ENCODE results near the gene DEK.

Gene DEK

GRCh38 chr6:18241208-18242038, 22.9 kb downstream of the DEK start:
- Histone ChIP-seq H3F3A (ENCODE audit: control insufficient read depth, insufficient read depth) (peaks cover 12% of the 10 kb centered on the region; the same call in 1 of the 2 replicates), H3K27ac (ENCODE audit: low read depth, low read length) (no peak overlapping the region), H3K4me1 (ENCODE audit: control insufficient read depth, low read length) (no peaks in the 10 kb centered on the region), H3K27me3 (ENCODE audit: control insufficient read depth, low read length) (no peaks in the 10 kb centered on the region), H3K4me2 (ENCODE audit: low read length) (no peak overlapping the region), H3K9me2 (replicated peaks; ENCODE audit: control insufficient read depth, low read length) (no peaks in the 10 kb centered on the region), H3K9me3 (ENCODE audit: control insufficient read depth, insufficient read depth, low read length) (no peaks in the 10 kb centered on the region), H4K20me1 (ENCODE audit: control insufficient read depth, insufficient read depth, low read depth, low read length) (0 out of 2 replicates have a peak, but pooled peaks cover 6% of the 10 kb centered on the region), H3K4me3 (ENCODE audit: low read length) (no peak overlapping the region), H3K79me2 (ENCODE audit: control insufficient read depth, low read length) (peaks cover 100% of the 10 kb centered on the region), H3K36me3 (ENCODE audit: control insufficient read depth, low read length) (peaks cover 100% of the 10 kb centered on the region)
- TF ChIP-seq, protein P1, sequence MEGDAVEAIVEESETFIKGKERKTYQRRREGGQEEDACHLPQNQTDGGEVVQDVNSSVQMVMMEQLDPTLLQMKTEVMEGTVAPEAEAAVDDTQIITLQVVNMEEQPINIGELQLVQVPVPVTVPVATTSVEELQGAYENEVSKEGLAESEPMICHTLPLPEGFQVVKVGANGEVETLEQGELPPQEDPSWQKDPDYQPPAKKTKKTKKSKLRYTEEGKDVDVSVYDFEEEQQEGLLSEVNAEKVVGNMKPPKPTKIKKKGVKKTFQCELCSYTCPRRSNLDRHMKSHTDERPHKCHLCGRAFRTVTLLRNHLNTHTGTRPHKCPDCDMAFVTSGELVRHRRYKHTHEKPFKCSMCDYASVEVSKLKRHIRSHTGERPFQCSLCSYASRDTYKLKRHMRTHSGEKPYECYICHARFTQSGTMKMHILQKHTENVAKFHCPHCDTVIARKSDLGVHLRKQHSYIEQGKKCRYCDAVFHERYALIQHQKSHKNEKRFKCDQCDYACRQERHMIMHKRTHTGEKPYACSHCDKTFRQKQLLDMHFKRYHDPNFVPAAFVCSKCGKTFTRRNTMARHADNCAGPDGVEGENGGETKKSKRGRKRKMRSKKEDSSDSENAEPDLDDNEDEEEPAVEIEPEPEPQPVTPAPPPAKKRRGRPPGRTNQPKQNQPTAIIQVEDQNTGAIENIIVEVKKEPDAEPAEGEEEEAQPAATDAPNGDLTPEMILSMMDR (IDR thresholded peaks at IDR 0.05; ENCODE audit: low read depth, low read length, poor library complexity, severe bottlenecking), result no peak
- TF ChIP-seq EZH2phosphoT487 (IDR thresholded peaks at IDR 0.05; ENCODE audit: borderline replicate concordance, low read length), result no peak

DNA sequence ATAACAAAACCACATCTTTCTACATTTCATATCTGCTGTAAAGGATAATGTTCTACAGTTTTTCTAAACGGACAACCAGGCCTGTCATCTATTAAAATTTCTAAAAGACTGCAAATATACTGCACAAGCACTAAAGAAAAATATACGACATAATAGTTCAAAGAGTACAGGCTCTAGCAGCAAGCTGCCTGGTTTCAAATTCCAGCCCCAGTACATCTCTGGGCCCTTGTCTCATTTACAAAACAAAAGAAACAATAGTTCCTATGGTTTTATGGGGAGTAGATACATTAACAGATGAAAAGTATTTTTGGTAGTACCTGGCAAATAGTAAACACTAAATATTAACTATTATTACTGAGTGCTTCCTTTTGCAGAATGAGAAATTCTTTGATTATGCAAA, 24.1 kb downstream of the DEK start:
- TF ChIP-seq, protein P1 (IDR thresholded peaks at IDR 0.05; ENCODE audit: low read depth, low read length, poor library complexity, severe bottlenecking), result no peak
- TF ChIP-seq EZH2phosphoT487 (IDR thresholded peaks at IDR 0.05; ENCODE audit: borderline replicate concordance, low read length), result no peak
- Histone ChIP-seq H3K27me3 (ENCODE audit: control insufficient read depth, low read length) (no peaks in the 10 kb centered on the region), H3K36me3 (ENCODE audit: control insufficient read depth, low read length) (peaks cover 99% of the 10 kb centered on the region), H3F3A (ENCODE audit: control insufficient read depth, insufficient read depth) (peaks cover 20% of the 10 kb centered on the region), H4K20me1 (ENCODE audit: control insufficient read depth, insufficient read depth, low read depth, low read length) (peaks cover 6% of the 10 kb centered on the region; the same call in 1 of the 2 replicates), H3K4me2 (ENCODE audit: low read length) (no peak overlapping the region), H3K4me1 (ENCODE audit: control insufficient read depth, low read length) (no peaks in the 10 kb centered on the region), H3K4me3 (ENCODE audit: low read length) (no peak overlapping the region), H3K27ac (ENCODE audit: low read depth, low read length) (no peak overlapping the region), H3K9me3 (ENCODE audit: control insufficient read depth, insufficient read depth, low read length) (no peaks in the 10 kb centered on the region), H3K79me2 (ENCODE audit: control insufficient read depth, low read length) (peaks cover 100% of the 10 kb centered on the region), H3K9me2 (replicated peaks; ENCODE audit: control insufficient read depth, low read length) (no peaks in the 10 kb centered on the region)

- no peaks in the 10 kb centered on the region for H3K9me3 ChIP-seq (ENCODE audit: control insufficient read depth, insufficient read depth, low read length)
- H3K4me3 ChIP-seq (ENCODE audit: low read length), result no peak overlapping the region
- H3K79me2 ChIP-seq (ENCODE audit: control insufficient read depth, low read length), result peaks cover 92% of the 10 kb centered on the region
- H3K27me3 ChIP-seq (ENCODE audit: control insufficient read depth, low read length), result no peaks in the 10 kb centered on the region
- TF ChIP-seq EZH2phosphoT487 (IDR thresholded peaks at IDR 0.05; ENCODE audit: borderline replicate concordance, low read length), result no peak
- TF ChIP-seq, protein P1 (IDR thresholded peaks at IDR 0.05; ENCODE audit: low read depth, low read length, poor library complexity, severe bottlenecking), result no peak
- no peaks in the 10 kb centered on the region for H3K4me1 ChIP-seq (ENCODE audit: control insufficient read depth, low read length)
- H3K4me2 ChIP-seq (ENCODE audit: low read length), result no peak overlapping the region
- peaks cover 3% of the 10 kb centered on the region for H4K20me1 ChIP-seq (ENCODE audit: control insufficient read depth, insufficient read depth, low read depth, low read length)
- no peaks in the 10 kb centered on the region for H3K9me2 ChIP-seq (replicated peaks; ENCODE audit: control insufficient read depth, low read length)
- peaks cover 87% of the 10 kb centered on the region for H3K36me3 ChIP-seq (ENCODE audit: control insufficient read depth, low read length)
- H3K27ac ChIP-seq (ENCODE audit: low read depth, low read length), result no peak overlapping the region
- peaks cover 22% of the 10 kb centered on the region for H3F3A ChIP-seq (ENCODE audit: control insufficient read depth, insufficient read depth)
Observed at GRCh38 chr6:18237167-18237566, 27.2 kb downstream of the DEK start.

Measured in DOHH2 (cell line).